ENCODE measurements around the gene SLC10A6.

- TF ChIP-seq CTCF (IDR thresholded peaks at IDR 0.05): no peak
- TF ChIP-seq SIN3A (IDR thresholded peaks at IDR 0.05; ENCODE audit: borderline replicate concordance, insufficient read depth, low read depth, low read length): no peak
- TF ChIP-seq REST (IDR thresholded peaks at IDR 0.05; ENCODE audit: insufficient read depth in 1 of 2, low read depth in 2 of 2, low read length in 1 of 2): no peak
- no peak for TF ChIP-seq TCF7L2 (IDR thresholded peaks at IDR 0.05; ENCODE audit: low read depth, low read length)
These were observed 7.7 kb upstream of the SLC10A6 start for GRCh38 chr4:86856896-86857295.
